ENCODE data around the gene CARD19. TPM values are rescaled to one million over a fixed set of nuclear protein-coding genes. Genes with fewer than 3 reads are reported as not detected.

Gene CARD19
- total and polyA plus RNA-seq, 9 of the 15 experiments (the other 6 are each of a cell fraction or from before 2014, with no cell fraction given): 0.90 to 34.9 (median 14.6) TPM

DNA sequence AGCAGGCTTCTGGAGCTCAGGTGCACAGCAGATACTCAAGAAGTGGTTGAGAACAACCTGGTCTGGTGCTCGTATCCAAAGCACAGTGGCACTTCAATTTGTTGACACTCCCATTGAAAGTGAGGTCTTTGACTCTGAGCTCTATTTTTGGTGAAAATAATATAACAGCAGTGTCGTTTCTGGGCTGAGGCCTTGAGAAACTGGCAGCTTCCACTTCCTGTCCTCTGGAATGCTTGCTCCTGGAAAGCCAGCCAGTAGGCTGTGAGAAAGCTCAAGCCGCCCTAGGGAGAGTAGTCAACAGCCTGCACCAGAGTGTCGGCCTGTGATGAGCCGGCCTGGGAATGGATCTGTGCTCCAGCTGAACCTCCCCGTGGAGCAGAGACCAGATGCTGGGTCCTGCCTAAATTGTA lies 44.3 kb upstream of the CARD19 start (continued):
- TF ChIP-seq, protein P1, sequence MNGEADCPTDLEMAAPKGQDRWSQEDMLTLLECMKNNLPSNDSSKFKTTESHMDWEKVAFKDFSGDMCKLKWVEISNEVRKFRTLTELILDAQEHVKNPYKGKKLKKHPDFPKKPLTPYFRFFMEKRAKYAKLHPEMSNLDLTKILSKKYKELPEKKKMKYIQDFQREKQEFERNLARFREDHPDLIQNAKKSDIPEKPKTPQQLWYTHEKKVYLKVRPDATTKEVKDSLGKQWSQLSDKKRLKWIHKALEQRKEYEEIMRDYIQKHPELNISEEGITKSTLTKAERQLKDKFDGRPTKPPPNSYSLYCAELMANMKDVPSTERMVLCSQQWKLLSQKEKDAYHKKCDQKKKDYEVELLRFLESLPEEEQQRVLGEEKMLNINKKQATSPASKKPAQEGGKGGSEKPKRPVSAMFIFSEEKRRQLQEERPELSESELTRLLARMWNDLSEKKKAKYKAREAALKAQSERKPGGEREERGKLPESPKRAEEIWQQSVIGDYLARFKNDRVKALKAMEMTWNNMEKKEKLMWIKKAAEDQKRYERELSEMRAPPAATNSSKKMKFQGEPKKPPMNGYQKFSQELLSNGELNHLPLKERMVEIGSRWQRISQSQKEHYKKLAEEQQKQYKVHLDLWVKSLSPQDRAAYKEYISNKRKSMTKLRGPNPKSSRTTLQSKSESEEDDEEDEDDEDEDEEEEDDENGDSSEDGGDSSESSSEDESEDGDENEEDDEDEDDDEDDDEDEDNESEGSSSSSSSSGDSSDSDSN (IDR thresholded peaks at IDR 0.05; ENCODE audit: borderline replicate concordance in 1 of 2, low read depth in 2 of 2, low read length in 2 of 2): no peak
- no peak for TF ChIP-seq SP1 (CRISPR knock-in tag; IDR thresholded peaks at IDR 0.05)
- TF ChIP-seq MCM2 (IDR thresholded peaks at IDR 0.05; ENCODE audit: low read depth): no peak
- TF ChIP-seq TAL1 (IDR thresholded peaks at IDR 0.05): no peak
- no peak for TF ChIP-seq ZNF3 (CRISPR knock-in tag; IDR thresholded peaks at IDR 0.05)
- no peak for TF ChIP-seq HDAC2 (IDR thresholded peaks at IDR 0.05)
- TF ChIP-seq, protein P2, sequence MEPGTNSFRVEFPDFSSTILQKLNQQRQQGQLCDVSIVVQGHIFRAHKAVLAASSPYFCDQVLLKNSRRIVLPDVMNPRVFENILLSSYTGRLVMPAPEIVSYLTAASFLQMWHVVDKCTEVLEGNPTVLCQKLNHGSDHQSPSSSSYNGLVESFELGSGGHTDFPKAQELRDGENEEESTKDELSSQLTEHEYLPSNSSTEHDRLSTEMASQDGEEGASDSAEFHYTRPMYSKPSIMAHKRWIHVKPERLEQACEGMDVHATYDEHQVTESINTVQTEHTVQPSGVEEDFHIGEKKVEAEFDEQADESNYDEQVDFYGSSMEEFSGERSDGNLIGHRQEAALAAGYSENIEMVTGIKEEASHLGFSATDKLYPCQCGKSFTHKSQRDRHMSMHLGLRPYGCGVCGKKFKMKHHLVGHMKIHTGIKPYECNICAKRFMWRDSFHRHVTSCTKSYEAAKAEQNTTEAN (CRISPR knock-in tag; IDR thresholded peaks at IDR 0.05): no peak
- no peak for TF ChIP-seq JUNB (CRISPR knock-in tag; conservative IDR thresholded peaks at IDR 0.05)
- no peak for TF ChIP-seq MYNN (IDR thresholded peaks at IDR 0.05)
- no peak for TF ChIP-seq MYNN (CRISPR knock-in tag; IDR thresholded peaks at IDR 0.05)

All from K562 (cell line).